Natural killer cell (primary cell): ENCODE results near the gene PCNX1. TPM values are rescaled to one million over a fixed set of nuclear protein-coding genes. Genes with fewer than 3 reads are reported as not detected.

Experiments used
- ATAC-seq, 3 donors: fragments of 150-1000 bp in 2 of 3; fragments of 200-7000 bp in 1 of 3; cut with Tn5 transposase; 1 replicate in 1 of 3; 2 replicates in 2 of 3; pipeline ENCODE4 v1.10.0; 2021; ENCODE audit warnings: mild to moderate bottlenecking in 2 of 3, moderate library complexity in 2 of 3
- DNase-seq, 2 donors: peaks; one replicate each; pipeline versions ENCODE4 v3.0.0 to v3.0.0-alpha.2; 2013 to 2021; ENCODE audit warnings: mixed read lengths in 1 of 2
- H3K27ac ChIP-seq: one replicate; pipeline ENCODE4 v1.5.1; 2013; ENCODE audit warnings: mild to moderate bottlenecking, low read length
- H3K27me3 ChIP-seq: one replicate; pipeline ENCODE4 v1.6.1; 2013; ENCODE audit warnings: low read length; ENCODE audit not compliant: control insufficient read depth, insufficient read depth
- H3K36me3 ChIP-seq: one replicate; pipeline ENCODE4 v1.6.1; 2013; ENCODE audit warnings: low read length; ENCODE audit not compliant: control insufficient read depth, insufficient read depth
- H3K4me1 ChIP-seq: one replicate; pipeline ENCODE4 v1.6.1; 2013; ENCODE audit warnings: low read length; ENCODE audit not compliant: control insufficient read depth, insufficient read depth
- H3K4me3 ChIP-seq: one replicate; pipeline ENCODE4 v1.5.1; 2013; ENCODE audit warnings: low read length
- H3K9me3 ChIP-seq: one replicate; pipeline ENCODE4 v1.6.1; 2013; ENCODE audit warnings: low read length; ENCODE audit not compliant: control insufficient read depth, insufficient read depth
- H3K27ac Mint-ChIP-seq, 2 donors: one replicate each; pipeline ENCODE4 v1.8.0; 2022; ENCODE audit warnings: mild to moderate bottlenecking in 2 of 2, mixed read lengths in 2 of 2, moderate library complexity in 1 of 2
- H3K27me3 Mint-ChIP-seq, 2 donors: one replicate each; pipeline ENCODE4 v1.8.0; 2022; ENCODE audit warnings: low read depth in 2 of 2, mixed read lengths in 2 of 2
- H3K36me3 Mint-ChIP-seq: one replicate; pipeline ENCODE4 v1.8.0; 2022; ENCODE audit warnings: mixed read lengths
- H3K4me1 Mint-ChIP-seq, 2 donors: one replicate each; pipeline ENCODE4 v1.8.0; 2022; ENCODE audit warnings: mixed read lengths in 2 of 2
- H3K4me3 Mint-ChIP-seq: one replicate; pipeline ENCODE4 v1.8.0; 2022; ENCODE audit warnings: mild to moderate bottlenecking, moderate library complexity, mixed read lengths
- H3K9me3 Mint-ChIP-seq, 2 donors: one replicate each; pipeline ENCODE4 v1.8.0; 2022; ENCODE audit warnings: mixed read lengths in 2 of 2
- CTCF ChIP-seq: fragments of 200-600 bp; IDR thresholded peaks from one replicate; pipeline ENCODE4 v1.8.0; 2022; ENCODE audit warnings: antibody characterized with exemption
- whole genome bisulfite sequencing: methylation state at CpG from one replicate; pipeline ENCODE4 v1.1.7; 2013; ENCODE audit warnings: missing lambda C conversion rate; ENCODE audit not compliant: insufficient coverage; 5-methylcytosine and 5-hydroxymethylcytosine counted together
- intact Hi-C: fragments of 100-400 bp; cut with micrococcal nuclease; formaldehyde crosslinking; loops from one replicate; pipeline ENCODE4 v1.14.2; 2022
- total RNA-seq, 4 donors: library from RNA; stranded (reverse); fragments of 120-200 nt in 1 of 4; gene quantifications; one replicate each; pipeline versions ENCODE4 v1.2.3 to v1.2.4, GENCODE V29; 2013 to 2022

Gene PCNX1
- total RNA-seq, 3 donors from 2014 or later (not counting 1 experiment from before 2014, with no cell fraction given), result 79.8 to 124 (median 119) TPM

GRCh38 chr14:70902184-70902583 is 5.1 kb upstream of the PCNX1 start:
- WGBS, result 100% methylated on average over 1 of the region's 1 CpG
- Histone ChIP-seq H3K27ac (no peak overlapping the region), H3K4me3 (no peak overlapping the region), H3K4me1 (peaks cover 5% of the 10 kb centered on the region), H3K9me3 (no peaks in the 10 kb centered on the region), H3K36me3 (no peaks in the 10 kb centered on the region), H3K27me3 (no peaks in the 10 kb centered on the region)
- TF ChIP-seq CTCF, result no peak
- no peak overlapping the region for H3K4me3 Mint-ChIP-seq
- ATAC-seq (no peak), DNase-seq (no peak)
- H3K9me3 Mint-ChIP-seq, result no peaks in the 10 kb centered on the region
- H3K36me3 Mint-ChIP-seq, result no peaks in the 10 kb centered on the region
- H3K27me3 Mint-ChIP-seq, result peaks cover 6 to 12% of the 10 kb centered on the region in 2 donors
- no peak overlapping the region for H3K27ac Mint-ChIP-seq
- H3K4me1 Mint-ChIP-seq, result peaks cover 9 to 16% of the 10 kb centered on the region in 2 donors
- intact Hi-C loops, result no loop called here

- H3K27me3 ChIP-seq, result no peaks in the 10 kb centered on the region
- no peaks in the 10 kb centered on the region for H3K36me3 Mint-ChIP-seq
- no peaks in the 10 kb centered on the region for H3K9me3 ChIP-seq
- ATAC-seq (no peak), DNase-seq (no peak)
- no peak overlapping the region for H3K27ac Mint-ChIP-seq
- no peak for TF ChIP-seq CTCF
- H3K4me3 Mint-ChIP-seq, result no peak overlapping the region
- no peak overlapping the region for H3K27ac ChIP-seq
- WGBS, result 93% methylated on average over 2 of the region's 2 CpGs
- no peaks in the 10 kb centered on the region for H3K27me3 Mint-ChIP-seq
- peaks cover 19 to 22% of the 10 kb centered on the region in 2 donors for H3K4me1 Mint-ChIP-seq
- no peaks in the 10 kb centered on the region for H3K9me3 Mint-ChIP-seq
- peaks cover 11% of the 10 kb centered on the region for H3K4me1 ChIP-seq
- intact Hi-C loops, result no loop called here
- no peaks in the 10 kb centered on the region for H3K36me3 ChIP-seq
- H3K4me3 ChIP-seq, result no peak overlapping the region
These were observed 2.9 kb upstream of the PCNX1 start for GRCh38 chr14:70904373-70904772.

- Mint-ChIP-seq H3K4me1 (peaks cover 27 to 32% of the 10 kb centered on the region in 2 donors), H3K9me3 (no peaks in the 10 kb centered on the region), H3K27ac (no peak overlapping the region), H3K36me3 (no peaks in the 10 kb centered on the region), H3K4me3 (no peak overlapping the region), H3K27me3 (no peaks in the 10 kb centered on the region)
- ATAC-seq (no peak), DNase-seq (no peak)
- Histone ChIP-seq H3K4me1 (peaks cover 14% of the 10 kb centered on the region), H3K9me3 (no peaks in the 10 kb centered on the region), H3K27me3 (no peaks in the 10 kb centered on the region), H3K36me3 (no peaks in the 10 kb centered on the region), H3K4me3 (no peak overlapping the region), H3K27ac (no peak overlapping the region)
- intact Hi-C loops, result loop anchor here (5.0 kb wide), 2 partner anchors 37 to 1753 kb away; partner anchors contain the start of gene DCAF5
- no peak for TF ChIP-seq CTCF
- 96% methylated on average over 8 of the region's 9 CpGs for WGBS
These were observed 2.0 kb upstream of the PCNX1 start for GRCh38 chr14:70905301-70905700.

- peaks cover 15% of the 10 kb centered on the region for H3K4me1 ChIP-seq
- Mint-ChIP-seq H3K27me3 (no peaks in the 10 kb centered on the region), H3K4me3 (peak overlapping the region; percentile 87), H3K4me1 (peaks cover 41 to 42% of the 10 kb centered on the region in 2 donors), H3K9me3 (no peaks in the 10 kb centered on the region), H3K27ac (peak overlapping the region; percentile 92 to 100), H3K36me3 (no peaks in the 10 kb centered on the region)
- DNase-seq, result no peak
- 37% methylated on average over 9 of the region's 9 CpGs for WGBS
- H3K27me3 ChIP-seq, result no peaks in the 10 kb centered on the region
- ATAC-seq, result no peak
- H3K4me3 ChIP-seq, result peak overlapping the region; percentile 97
- H3K27ac ChIP-seq, result peak overlapping the region; percentile 93
- TF ChIP-seq CTCF, result no peak
- no peaks in the 10 kb centered on the region for H3K9me3 ChIP-seq
- intact Hi-C loops, result loop anchor here (1.0 to 5.0 kb wide), 4 partner anchors 36 to 1754 kb away; partner anchors contain the start of gene DCAF5
- H3K36me3 ChIP-seq, result no peaks in the 10 kb centered on the region
These were observed 475 bp upstream of the PCNX1 start for GRCh38 chr14:70906793-70907175.
